Measurements from ENCODE around the gene BCL2. TPM values are rescaled to one million over a fixed set of nuclear protein-coding genes. Genes with fewer than 3 reads are reported as not detected.

The BCL2 gene
- total RNA-seq, 1 donor from 2014 or later: 39.1 TPM

Small RNA genes lying within 50 kb of the gene (small RNA-seq; reads per million reads assigned to genes)
- gene AC022726.1: not detected

Other genes with a start within 250 kb of the BCL2 start
- 12.5 TPM for gene KDSR, start 47.4 kb upstream of the BCL2 start, total RNA-seq
- 28.2 TPM for gene VPS4B, start 102.7 kb upstream of the BCL2 start, total RNA-seq
- not detected for gene SERPINB5, start 157.2 kb upstream of the BCL2 start, total RNA-seq
- gene SERPINB12, start 222.6 kb upstream of the BCL2 start, total RNA-seq: not detected

Measured in skeletal muscle tissue (tissue), 2 donors.